ENCODE data around the gene CCDC91.
"Not testable (repeated sequence)": the region's sequence is repeated elsewhere in the genome, so short reads cannot be mapped to it uniquely, and the experiment has no call there.

Gene CCDC91

GRCh38 chr12:28479097-28479496, 288.8 kb downstream of the CCDC91 start:
- DNase-seq = not testable (repeated sequence)

GRCh38 chr12:28479683-28480082, 289.4 kb downstream of the CCDC91 start:
- no peak for DNase-seq

GRCh38 chr12:28484156-28484555, 293.9 kb downstream of the CCDC91 start:
- no peak for DNase-seq

- DNase-seq = no peak
Measured at GRCh38 chr12:28486521-28486920, 296.3 kb downstream of the CCDC91 start.

- no peak for DNase-seq
Measured at GRCh38 chr12:28489246-28489645, 299.0 kb downstream of the CCDC91 start.

- no peak for DNase-seq
Measured at GRCh38 chr12:28497889-28498411, 307.7 kb downstream of the CCDC91 start.

- no peak for DNase-seq
Measured at GRCh38 chr12:28498850-28499249, 308.6 kb downstream of the CCDC91 start.

- no peak for DNase-seq
Measured at GRCh38 chr12:28500373-28501024, 310.2 kb downstream of the CCDC91 start.

GRCh38 chr12:28506271-28506670, 316.0 kb downstream of the CCDC91 start:
- no peak for DNase-seq

- no peak for DNase-seq
Measured at GRCh38 chr12:28507033-28507432, 316.8 kb downstream of the CCDC91 start.

- DNase-seq = no peak
Measured at GRCh38 chr12:28507867-28508266, 317.6 kb downstream of the CCDC91 start.

- DNase-seq = no peak
Measured at GRCh38 chr12:28512406-28512805, 322.1 kb downstream of the CCDC91 start.

GRCh38 chr12:28512876-28513275, 322.6 kb downstream of the CCDC91 start:
- no peak for DNase-seq

GRCh38 chr12:28513983-28514382, 323.7 kb downstream of the CCDC91 start:
- DNase-seq = no peak

- DNase-seq = no peak
Measured at GRCh38 chr12:28517101-28517500, 326.8 kb downstream of the CCDC91 start.

- DNase-seq = no peak
Measured at GRCh38 chr12:28527631-28528249, 337.5 kb downstream of the CCDC91 start.

- no peak for DNase-seq
Measured at GRCh38 chr12:28535216-28535615, 345.0 kb downstream of the CCDC91 start.

GRCh38 chr12:28536088-28536487, 345.8 kb downstream of the CCDC91 start:
- no peak for DNase-seq

- no peak for DNase-seq
Measured at GRCh38 chr12:28537474-28537873, 347.2 kb downstream of the CCDC91 start.

- no peak for DNase-seq
Measured at GRCh38 chr12:28539691-28540323, 349.6 kb downstream of the CCDC91 start.

GRCh38 chr12:28540324-28540714, 350.1 kb downstream of the CCDC91 start:
- no peak for DNase-seq

- DNase-seq = peak in 1 of 2 donors; percentile 41
Measured at GRCh38 chr12:28543021-28543890, 353.0 kb downstream of the CCDC91 start.

All from CD4-positive, alpha-beta T cell treated with Interferon alpha-2 for 1 hour (primary cell).